Spleen (tissue), 11 donors: ENCODE results near the gene PDE6A. TPM values are rescaled to one million over a fixed set of nuclear protein-coding genes. Genes with fewer than 3 reads are reported as not detected.
A peak's percentile ranks its signal among the peaks of the same experiment; 100 is the strongest.

ENCODE experiments used
- DNase-seq: peaks from one replicate; pipeline ENCODE4 v3.0.0-alpha.2; 2020
- H3K27ac ChIP-seq, 8 donors: fragments of 200-600 bp; sonication (generic) in 7 of 8; 1 replicate in 4 of 8; 2 replicates in 4 of 8; pipeline versions ENCODE4 v1.5.0 to v1.8.0; 2016 to 2021; ENCODE audit warnings: inconsistent platforms in 4 of 8, mild to moderate bottlenecking in 4 of 8, moderate library complexity in 1 of 8
- H3K27me3 ChIP-seq, 7 donors: fragments of 200-600 bp; sonication (generic) in 6 of 7; replicated peaks in 1 of 7; 1 replicate in 4 of 7; 2 replicates in 3 of 7; pipeline versions ENCODE4 v1.5.0 to v1.8.0; 2016 to 2021; ENCODE audit warnings: inconsistent platforms in 3 of 7, mild to moderate bottlenecking in 1 of 7
- H3K36me3 ChIP-seq, 6 donors: fragments of 200-600 bp; sonication (generic) in 5 of 6; 1 replicate in 4 of 6; 2 replicates in 2 of 6; pipeline versions ENCODE4 v1.5.0 to v1.8.0; 2016 to 2021; ENCODE audit warnings: inconsistent platforms in 2 of 6
- H3K4me1 ChIP-seq, 6 donors: fragments of 200-600 bp; sonication (generic) in 5 of 6; 1 replicate in 3 of 6; 2 replicates in 3 of 6; pipeline versions ENCODE4 v1.5.0 to v1.8.0; 2016 to 2021; ENCODE audit warnings: inconsistent platforms in 3 of 6
- H3K4me3 ChIP-seq, 8 donors: fragments of 200-600 bp; sonication (generic) in 7 of 8; 1 replicate in 4 of 8; 2 replicates in 4 of 8; pipeline versions ENCODE4 v1.5.0 to v1.8.0; 2016 to 2021; ENCODE audit warnings: inconsistent platforms in 4 of 8, mild to moderate bottlenecking in 4 of 8, moderate library complexity in 2 of 8
- H3K9me3 ChIP-seq, 8 donors: fragments of 200-600 bp; sonication (generic) in 7 of 8; 1 replicate in 4 of 8; 2 replicates in 4 of 8; pipeline versions ENCODE4 v1.5.0 to v1.8.0; 2016 to 2021; ENCODE audit warnings: inconsistent platforms in 4 of 8
- CTCF ChIP-seq, 11 experiments: fragments of 200-600 bp in 7 of 11; fragments of 450-650 bp in 4 of 11; sonication (generic) in 4 of 11; IDR thresholded peaks in 8 of 11; conservative IDR thresholded peaks in 3 of 11; 1 replicate in 7 of 11; 2 replicates in 4 of 11; pipeline versions ENCODE4 v1.4.0 to v1.8.0; 2016 to 2021; ENCODE audit warnings: antibody characterized with exemption in 11 of 11, inconsistent platforms in 4 of 11, mild to moderate bottlenecking in 1 of 11
- POLR2A ChIP-seq, 3 donors: fragments of 450-650 bp; IDR thresholded peaks; one replicate each; pipeline ENCODE4 v1.5.1; 2017; ENCODE audit warnings: antibody characterized with exemption in 3 of 3, mild to moderate bottlenecking in 1 of 3
- POLR2AphosphoS5 ChIP-seq, 3 donors: sonication (generic); formaldehyde crosslinking; IDR thresholded peaks; one replicate each; pipeline ENCODE4 v1.5.1; 2017; ENCODE audit warnings: antibody characterized with exemption in 3 of 3
- WGBS, 5 donors: extraction: QIAGEN DNeasy Blood & Tissue Kit in 3 of 5; methylation state at CpG; one replicate each; pipeline versions ENCODE4 v1.1.5 to v1.1.7; 2013 to 2018; 5-methylcytosine and 5-hydroxymethylcytosine counted together
- intact Hi-C: fragments of 100-400 bp; cut with DNase I; formaldehyde crosslinking; loops from one replicate; pipeline ENCODE4 v1.15.0; 2023; ENCODE audit warnings: low total_unique reads
- polyA plus RNA-seq, 3 donors: library from polyadenylated mRNA; stranded (reverse); fragments of 200-250 nt; gene quantifications; one replicate each; pipeline ENCODE4 v1.2.1, GENCODE V29; 2013
- total RNA-seq, 7 donors: library from RNA; depleted of rRNA in 3 of 7; stranded (reverse); fragments of >200 nt in 3 of 7; fragmentation: NEBNext Ultra II Directional in 4 of 7; extraction: Animal tissue kit (Norgen Biotek cat#: 25700) in 4 of 7; gene quantifications; one replicate each; pipeline versions ENCODE4 v1.1.0 to v1.2.1, GENCODE V29; 2016 to 2021
- donor health status: healthy with polysubstance abuse.
- donor health status: DM: no; HTN: no; CAD: no; lungs with moderate emphysema.
- donor health status: DM: no; HTN: no; CAD: no.
- donor health status: Bipolar disorder and iron deficiency.
- donor health status: healthy.
- donor health status: DM: no; HTN: no; CAD: no.
- donor health status: DM: yes; HTN: yes; CAD: no.

PDE6A gene
- total and polyA plus RNA-seq, 10 donors, result not detected

- H3K27me3 ChIP-seq, result peaks cover 0 to 11% (median 0%) of the 10 kb centered on the region in 7 donors
- peak overlapping the region in 2 of 8 donors; percentile 14 to 50 for H3K27ac ChIP-seq
- peak overlapping the region in 1 of 8 donors; percentile 9 for H3K4me3 ChIP-seq
- WGBS, 5 donors, result 67 to 79% (median 73%) methylated on average over 6 of the region's 6 CpGs
- TF ChIP-seq POLR2A (IDR thresholded peaks at IDR 0.05) (no peak), CTCF (IDR thresholded peaks at IDR 0.05 in 8 of 11, conservative IDR thresholded peaks at IDR 0.05 in 3 of 11) (no peak), POLR2AphosphoS5 (IDR thresholded peaks at IDR 0.05) (no peak)
- intact Hi-C loops, result no loop called here
- DNase-seq, result no peak
- peaks cover 0 to 4% (median 0%) of the 10 kb centered on the region in 6 donors for H3K4me1 ChIP-seq
- no peaks in the 10 kb centered on the region for H3K9me3 ChIP-seq
- H3K36me3 ChIP-seq, result no peaks in the 10 kb centered on the region
Observed at GRCh38 chr5:149930043-149930748, 14.4 kb downstream of the PDE6A start.

GRCh38 chr5:149924486-149924885 lies 20.1 kb downstream of the PDE6A start:
- no peak for DNase-seq
- Histone ChIP-seq H3K27me3 (no peaks in the 10 kb centered on the region), H3K27ac (no peak overlapping the region), H3K4me3 (no peak overlapping the region), H3K36me3 (no peaks in the 10 kb centered on the region), H3K4me1 (no peaks in the 10 kb centered on the region), H3K9me3 (no peaks in the 10 kb centered on the region)
- TF ChIP-seq POLR2AphosphoS5 (IDR thresholded peaks at IDR 0.05) (no peak), POLR2A (IDR thresholded peaks at IDR 0.05) (no peak), CTCF (IDR thresholded peaks at IDR 0.05 in 8 of 11, conservative IDR thresholded peaks at IDR 0.05 in 3 of 11) (no peak)
- WGBS, 5 donors, result 87 to 93% (median 91%) methylated on average over 5 of the region's 5 CpGs
- intact Hi-C loops, result no loop called here

- WGBS, 5 donors, result 88 to 94% (median 90%) methylated on average over 6 of the region's 6 CpGs
- Histone ChIP-seq H3K36me3 (no peaks in the 10 kb centered on the region), H3K9me3 (no peaks in the 10 kb centered on the region), H3K4me3 (no peak overlapping the region), H3K27ac (no peak overlapping the region), H3K27me3 (no peaks in the 10 kb centered on the region), H3K4me1 (no peaks in the 10 kb centered on the region)
- DNase-seq, result no peak
- TF ChIP-seq CTCF (IDR thresholded peaks at IDR 0.05 in 8 of 11, conservative IDR thresholded peaks at IDR 0.05 in 3 of 11) (no peak), POLR2AphosphoS5 (IDR thresholded peaks at IDR 0.05) (no peak), POLR2A (IDR thresholded peaks at IDR 0.05) (no peak)
- intact Hi-C loops, result no loop called here
Observed at GRCh38 chr5:149922950-149923349, 21.6 kb downstream of the PDE6A start.

GRCh38 chr5:149921597-149921996 lies 23.0 kb downstream of the PDE6A start:
- Histone ChIP-seq H3K9me3 (no peaks in the 10 kb centered on the region), H3K36me3 (no peaks in the 10 kb centered on the region), H3K4me3 (no peak overlapping the region), H3K27me3 (no peaks in the 10 kb centered on the region), H3K4me1 (no peaks in the 10 kb centered on the region), H3K27ac (no peak overlapping the region)
- intact Hi-C loops, result no loop called here
- WGBS, 5 donors, result 87 to 99% (median 93%) methylated on average over 3 of the region's 3 CpGs
- TF ChIP-seq POLR2A (IDR thresholded peaks at IDR 0.05) (no peak), CTCF (IDR thresholded peaks at IDR 0.05 in 8 of 11, conservative IDR thresholded peaks at IDR 0.05 in 3 of 11) (no peak), POLR2AphosphoS5 (IDR thresholded peaks at IDR 0.05) (no peak)
- no peak for DNase-seq
